Measurements from ENCODE around the gene MUC5AC. TPM values are rescaled to one million over a fixed set of nuclear protein-coding genes. Genes with fewer than 3 reads are reported as not detected.

Gene MUC5AC
- total and polyA plus RNA-seq, 5 donors = not detected

GRCh38 chr11:1202154-1202775 is 44.5 kb downstream of the MUC5AC start:
- intact Hi-C loops (cut with DNase I) = loop anchor here (2.0 to 10.0 kb wide), 4 partner anchors 313 to 370 kb away; partner anchors contain the start of gene DUSP8 (in 2 of the 4)
- peak in 1 of 2 donors; percentile 2 for ATAC-seq
- no peak overlapping the region for H3K27ac ChIP-seq (ENCODE audit: low read length)
- H3K4me1 ChIP-seq (ENCODE audit: control insufficient read depth, insufficient read depth, low read length) = no peaks in the 10 kb centered on the region
- H3K27me3 ChIP-seq (ENCODE audit: control insufficient read depth, insufficient read depth) = no peaks in the 10 kb centered on the region
- peak in 2 of 3 donors; percentile 10 to 41 for DNase-seq
- H3K4me3 ChIP-seq (ENCODE audit: low read length) = no peak overlapping the region
- H3K9me3 ChIP-seq (ENCODE audit: control insufficient read depth, low read length) = no peaks in the 10 kb centered on the region
- 46% methylated on average over 18 of the region's 18 CpGs for whole genome bisulfite sequencing

GRCh38 chr11:1202776-1203504 is 45.2 kb downstream of the MUC5AC start:
- no peaks in the 10 kb centered on the region for H3K27me3 ChIP-seq (ENCODE audit: control insufficient read depth, insufficient read depth)
- H3K27ac ChIP-seq (ENCODE audit: low read length) = no peak overlapping the region
- H3K9me3 ChIP-seq (ENCODE audit: control insufficient read depth, low read length) = no peaks in the 10 kb centered on the region
- intact Hi-C loops (cut with DNase I) = loop anchor here (2.0 to 10.0 kb wide), 4 partner anchors 312 to 369 kb away; partner anchors contain the start of gene DUSP8 (in 2 of the 4)
- WGBS = 23% methylated on average over 32 of the region's 32 CpGs
- no peaks in the 10 kb centered on the region for H3K4me1 ChIP-seq (ENCODE audit: control insufficient read depth, insufficient read depth, low read length)
- DNase-seq (peak; percentile 52 to 87 (median 86)), ATAC-seq (peak; percentile 71 to 79)
- H3K4me3 ChIP-seq (ENCODE audit: low read length) = no peak overlapping the region

- intact Hi-C loops (cut with DNase I) = loop anchor here (2.0 to 10.0 kb wide), 4 partner anchors 311 to 369 kb away; partner anchors contain the start of gene DUSP8 (in 2 of the 4)
- no peak overlapping the region for H3K4me3 ChIP-seq (ENCODE audit: low read length)
- H3K27ac ChIP-seq (ENCODE audit: low read length) = no peak overlapping the region
- H3K27me3 ChIP-seq (ENCODE audit: control insufficient read depth, insufficient read depth) = no peaks in the 10 kb centered on the region
- H3K9me3 ChIP-seq (ENCODE audit: control insufficient read depth, low read length) = no peaks in the 10 kb centered on the region
- DNase-seq (peak in 2 of 3 donors; percentile 7 to 47), ATAC-seq (no peak)
- H3K4me1 ChIP-seq (ENCODE audit: control insufficient read depth, insufficient read depth, low read length) = no peaks in the 10 kb centered on the region
- 73% methylated on average over 30 of the region's 30 CpGs for WGBS
Measured at GRCh38 chr11:1203505-1204271, 45.9 kb downstream of the MUC5AC start.

- 88% methylated on average over 22 of the region's 22 CpGs for WGBS
- DNase-seq = no peak
- no peaks in the 10 kb centered on the region for H3K9me3 ChIP-seq (ENCODE audit: control insufficient read depth, low read length)
- ATAC-seq = no peak
- no peaks in the 10 kb centered on the region for H3K27me3 ChIP-seq (ENCODE audit: control insufficient read depth, insufficient read depth)
- H3K4me1 ChIP-seq (ENCODE audit: control insufficient read depth, insufficient read depth, low read length) = no peaks in the 10 kb centered on the region
- intact Hi-C loops (cut with DNase I) = loop anchor here (5.0 to 10.0 kb wide), 3 partner anchors 310 to 368 kb away; partner anchors contain the start of gene DUSP8 (in 2 of the 4)
- no peak overlapping the region for H3K27ac ChIP-seq (ENCODE audit: low read length)
- H3K4me3 ChIP-seq (ENCODE audit: low read length) = no peak overlapping the region
Measured at GRCh38 chr11:1204381-1205101, 46.8 kb downstream of the MUC5AC start.

- H3K27ac ChIP-seq (ENCODE audit: low read length) = no peak overlapping the region
- WGBS = 73% methylated on average over 35 of the region's 35 CpGs
- ATAC-seq (no peak), DNase-seq (peak in 1 of 3 donors; percentile 31)
- no peaks in the 10 kb centered on the region for H3K4me1 ChIP-seq (ENCODE audit: control insufficient read depth, insufficient read depth, low read length)
- intact Hi-C loops (cut with DNase I) = loop anchor here in 1 of 4 donors (10.0 kb wide), 1 partner anchor 309 kb away; no protein-coding TSS in a partner anchor
- H3K27me3 ChIP-seq (ENCODE audit: control insufficient read depth, insufficient read depth) = no peaks in the 10 kb centered on the region
- H3K9me3 ChIP-seq (ENCODE audit: control insufficient read depth, low read length) = no peaks in the 10 kb centered on the region
- no peak overlapping the region for H3K4me3 ChIP-seq (ENCODE audit: low read length)
Measured at GRCh38 chr11:1205121-1205986, 47.6 kb downstream of the MUC5AC start.

GRCh38 chr11:1205987-1206331 is 48.2 kb downstream of the MUC5AC start:
- ATAC-seq (no peak), DNase-seq (peak in 2 of 3 donors; percentile 8 to 11)
- no peaks in the 10 kb centered on the region for H3K9me3 ChIP-seq (ENCODE audit: control insufficient read depth, low read length)
- no peak overlapping the region for H3K27ac ChIP-seq (ENCODE audit: low read length)
- H3K4me3 ChIP-seq (ENCODE audit: low read length) = no peak overlapping the region
- H3K4me1 ChIP-seq (ENCODE audit: control insufficient read depth, insufficient read depth, low read length) = no peaks in the 10 kb centered on the region
- WGBS = 90% methylated on average over 8 of the region's 8 CpGs
- H3K27me3 ChIP-seq (ENCODE audit: control insufficient read depth, insufficient read depth) = no peaks in the 10 kb centered on the region
- intact Hi-C loops (cut with DNase I) = loop anchor here in 1 of 4 donors (10.0 kb wide), 1 partner anchor 309 kb away; no protein-coding TSS in a partner anchor

GRCh38 chr11:1206391-1207271 is 48.9 kb downstream of the MUC5AC start:
- 82% methylated on average over 38 of the region's 38 CpGs for WGBS
- peak in 1 of 3 donors; percentile 24 for DNase-seq
- Histone ChIP-seq H3K9me3 (ENCODE audit: control insufficient read depth, low read length) (no peaks in the 10 kb centered on the region), H3K4me3 (ENCODE audit: low read length) (no peak overlapping the region), H3K4me1 (ENCODE audit: control insufficient read depth, insufficient read depth, low read length) (no peaks in the 10 kb centered on the region), H3K27ac (ENCODE audit: low read length) (no peak overlapping the region), H3K27me3 (ENCODE audit: control insufficient read depth, insufficient read depth) (no peaks in the 10 kb centered on the region)
- intact Hi-C loops (cut with DNase I) = loop anchor here in 1 of 4 donors (10.0 kb wide), 1 partner anchor 308 kb away; no protein-coding TSS in a partner anchor
- ATAC-seq = no peak

- no peaks in the 10 kb centered on the region for H3K27me3 ChIP-seq (ENCODE audit: control insufficient read depth, insufficient read depth)
- DNase-seq = peak in 1 of 3 donors; percentile 32
- no peak overlapping the region for H3K27ac ChIP-seq (ENCODE audit: low read length)
- WGBS = 84% methylated on average over 34 of the region's 34 CpGs
- ATAC-seq = no peak
- H3K4me3 ChIP-seq (ENCODE audit: low read length) = no peak overlapping the region
- no peaks in the 10 kb centered on the region for H3K9me3 ChIP-seq (ENCODE audit: control insufficient read depth, low read length)
- H3K4me1 ChIP-seq (ENCODE audit: control insufficient read depth, insufficient read depth, low read length) = no peaks in the 10 kb centered on the region
- intact Hi-C loops (cut with DNase I) = loop anchor here in 1 of 4 donors (10.0 kb wide), 1 partner anchor 307 kb away; no protein-coding TSS in a partner anchor
Measured at GRCh38 chr11:1207401-1208143, 49.8 kb downstream of the MUC5AC start.

- Histone ChIP-seq H3K4me1 (ENCODE audit: control insufficient read depth, insufficient read depth, low read length) (no peaks in the 10 kb centered on the region), H3K27me3 (ENCODE audit: control insufficient read depth, insufficient read depth) (no peaks in the 10 kb centered on the region), H3K4me3 (ENCODE audit: low read length) (no peak overlapping the region), H3K27ac (ENCODE audit: low read length) (no peak overlapping the region), H3K9me3 (ENCODE audit: control insufficient read depth, low read length) (no peaks in the 10 kb centered on the region)
- 81% methylated on average over 6 of the region's 6 CpGs for WGBS
- intact Hi-C loops (cut with DNase I) = loop anchor here in 1 of 4 donors (10.0 kb wide), 1 partner anchor 307 kb away; no protein-coding TSS in a partner anchor
- no peak for ATAC-seq
- DNase-seq = no peak
Measured at GRCh38 chr11:1208144-1208393, 50.3 kb downstream of the MUC5AC start.
